ENCODE measurements around the gene MYRFL. TPM values are rescaled to one million over a fixed set of nuclear protein-coding genes. Genes with fewer than 3 reads are reported as not detected.

MYRFL gene
- 0.24 TPM in 1 of 2 replicates, not detected in the other for total RNA-seq

GRCh38 chr12:69824966-69825560 lies at the start of gene MYRFL:
TSS of gene MYRFL (plus strand) at chr12:69825227. CDS start at chr12:69825518, 291 bp downstream.

Other genes with a start within 250 kb of the MYRFL start
- gene CCT2, start 239.8 kb upstream of the MYRFL start, total RNA-seq: 263 and 284 TPM in 2 replicates
- gene LRRC10, start 214.3 kb upstream of the MYRFL start, total RNA-seq: not detected in 2 replicates
- gene BEST3, start 125.9 kb upstream of the MYRFL start, total RNA-seq: under 0.01 TPM in 1 of 2 replicates, not detected in the other
- 29.8 and 59.3 TPM in 2 replicates for gene RAB3IP, start 86.4 kb upstream of the MYRFL start, total RNA-seq

Measured in tracheal epithelial cell (primary cell).